HEK293T (cell line): ENCODE data around the gene KIFBP.

Experiments
- ARNT ChIP-seq: fragments of 450-650 bp; IDR thresholded peaks from 2 replicates; pipeline ENCODE4 v1.6.1; 2017; ENCODE audit warnings: mild to moderate bottlenecking
- CTBP1 ChIP-seq: fragments of 450-650 bp; IDR thresholded peaks from 2 replicates; pipeline ENCODE4 v1.6.1; 2016; ENCODE audit warnings: borderline replicate concordance
- ELF4 ChIP-seq: fragments of 450-650 bp; IDR thresholded peaks from 2 replicates; pipeline ENCODE4 v1.6.1; 2017; ENCODE audit warnings: antibody characterized with exemption
- FOXA1 ChIP-seq: fragments of 450-650 bp; IDR thresholded peaks from 2 replicates; pipeline ENCODE4 v1.6.1; 2016; ENCODE audit warnings: mild to moderate bottlenecking
- FOXK2 ChIP-seq: fragments of 450-650 bp; IDR thresholded peaks from 2 replicates; pipeline ENCODE4 v1.6.1; 2016; ENCODE audit warnings: mild to moderate bottlenecking
- FOXM1 ChIP-seq: fragments of 450-650 bp; IDR thresholded peaks from 2 replicates; pipeline ENCODE4 v1.6.1; 2017; ENCODE audit warnings: mild to moderate bottlenecking, borderline replicate concordance
- HDGF ChIP-seq: fragments of 450-650 bp; IDR thresholded peaks from 2 replicates; pipeline ENCODE4 v1.6.1; 2017; ENCODE audit warnings: antibody characterized with exemption, borderline replicate concordance
- LEF1 ChIP-seq: fragments of 450-650 bp; IDR thresholded peaks from 2 replicates; pipeline ENCODE4 v1.6.1; 2017; ENCODE audit warnings: mild to moderate bottlenecking, borderline replicate concordance
- SUZ12 ChIP-seq: fragments of 450-650 bp; IDR thresholded peaks from 2 replicates; pipeline ENCODE4 v1.6.1; 2016; ENCODE audit warnings: mild to moderate bottlenecking
- TARDBP ChIP-seq: fragments of 450-650 bp; IDR thresholded peaks from 2 replicates; pipeline ENCODE4 v1.6.1; 2016
- ZNF384 ChIP-seq: fragments of 450-650 bp; IDR thresholded peaks from 2 replicates; pipeline ENCODE4 v1.6.1; 2016
- TF ChIP-seq, protein P1 (sequence below): fragments of 450-650 bp; IDR thresholded peaks from 2 replicates; pipeline ENCODE4 v1.6.1; 2016

DNA sequence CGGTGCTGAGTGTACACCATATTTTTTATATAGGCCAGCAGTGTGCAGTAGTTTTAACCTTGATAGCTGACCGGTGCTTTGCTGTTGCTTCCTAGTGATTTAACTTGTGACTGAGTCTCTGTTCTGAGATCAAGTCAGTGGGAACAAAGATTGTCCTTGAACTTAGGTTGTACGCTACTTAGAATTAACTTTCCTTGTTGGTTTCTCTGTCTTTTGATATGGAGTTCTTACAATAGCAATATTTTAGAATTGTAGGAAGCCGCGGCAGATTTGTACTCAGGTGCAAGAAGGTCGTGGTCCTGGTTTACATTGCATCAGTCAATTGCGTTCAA, 31.4 kb upstream of the KIFBP start:
- TF ChIP-seq, protein P1, sequence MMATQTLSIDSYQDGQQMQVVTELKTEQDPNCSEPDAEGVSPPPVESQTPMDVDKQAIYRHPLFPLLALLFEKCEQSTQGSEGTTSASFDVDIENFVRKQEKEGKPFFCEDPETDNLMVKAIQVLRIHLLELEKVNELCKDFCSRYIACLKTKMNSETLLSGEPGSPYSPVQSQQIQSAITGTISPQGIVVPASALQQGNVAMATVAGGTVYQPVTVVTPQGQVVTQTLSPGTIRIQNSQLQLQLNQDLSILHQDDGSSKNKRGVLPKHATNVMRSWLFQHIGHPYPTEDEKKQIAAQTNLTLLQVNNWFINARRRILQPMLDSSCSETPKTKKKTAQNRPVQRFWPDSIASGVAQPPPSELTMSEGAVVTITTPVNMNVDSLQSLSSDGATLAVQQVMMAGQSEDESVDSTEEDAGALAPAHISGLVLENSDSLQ: no peak
- TF ChIP-seq ARNT: no peak
- no peak for TF ChIP-seq FOXM1
- no peak for TF ChIP-seq SUZ12
- TF ChIP-seq ELF4: no peak
- TF ChIP-seq TARDBP: no peak
- no peak for TF ChIP-seq CTBP1
- TF ChIP-seq FOXK2: no peak
- no peak for TF ChIP-seq HDGF
- no peak for TF ChIP-seq LEF1
- TF ChIP-seq FOXA1: no peak
- no peak for TF ChIP-seq ZNF384
